ENCODE data around the gene TALDO1. TPM values are rescaled to one million over a fixed set of nuclear protein-coding genes. Genes with fewer than 3 reads are reported as not detected.

The TALDO1 gene
- total RNA-seq, 1 donor from 2014 or later, result 207 TPM

GRCh38 chr11:705646-706438, 41.4 kb upstream of the TALDO1 start, which contains the start of gene EPS8L2:
EPS8L2 (plus strand) TSS chr11:706231; CDS start chr11:709408, 3,177 bp downstream.
- Histone ChIP-seq H3K36me3 (ENCODE audit: control insufficient read depth, insufficient read depth, low read length) (no peaks in the 10 kb centered on the region), H3K4me3 (ENCODE audit: low read depth, low read length) (peak within 1 kb of the TSS; percentile 56), H3K27me3 (ENCODE audit: control insufficient read depth, insufficient read depth, low read length) (no peaks in the 10 kb centered on the region)
- TF ChIP-seq CTCF (IDR thresholded peaks at IDR 0.05; ENCODE audit: insufficient read depth, low read length, poor library complexity, severe bottlenecking), result no peak
- no peak for DNase-seq (ENCODE audit: low read depth)

DNA sequence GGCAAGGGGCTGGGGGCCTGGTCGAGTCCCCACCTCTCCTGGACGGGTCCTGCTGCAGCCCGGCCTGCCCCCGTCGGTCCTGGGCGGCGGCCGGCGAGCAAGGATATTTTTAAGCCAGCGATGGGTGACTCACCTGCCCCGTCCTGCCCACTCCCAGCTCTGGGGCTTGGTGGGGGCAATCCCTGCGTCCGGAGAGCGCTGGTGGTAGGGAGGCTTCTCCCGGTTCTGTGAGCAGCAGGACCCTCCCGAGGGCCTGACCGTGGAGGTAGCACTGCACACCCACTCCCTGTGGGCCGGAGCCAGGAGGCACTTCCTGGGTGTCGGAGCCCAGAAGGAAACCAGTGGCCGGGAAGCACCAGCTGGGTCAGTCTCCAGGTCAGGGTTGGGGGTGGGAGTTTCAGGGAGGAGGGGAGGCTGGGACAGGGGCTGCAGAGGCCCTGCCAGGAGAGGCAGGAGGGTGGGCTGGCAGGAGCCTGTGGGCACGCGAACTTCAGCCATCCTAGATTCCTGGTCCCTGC, 40.8 kb upstream of the TALDO1 start:
- Histone ChIP-seq H3K4me3 (ENCODE audit: low read depth, low read length) (peak overlapping the region; percentile 56), H3K36me3 (ENCODE audit: control insufficient read depth, insufficient read depth, low read length) (no peaks in the 10 kb centered on the region), H3K27me3 (ENCODE audit: control insufficient read depth, insufficient read depth, low read length) (no peaks in the 10 kb centered on the region)
- DNase-seq (ENCODE audit: low read depth), result no peak
- no peak for TF ChIP-seq CTCF (IDR thresholded peaks at IDR 0.05; ENCODE audit: insufficient read depth, low read length, poor library complexity, severe bottlenecking)

DNA sequence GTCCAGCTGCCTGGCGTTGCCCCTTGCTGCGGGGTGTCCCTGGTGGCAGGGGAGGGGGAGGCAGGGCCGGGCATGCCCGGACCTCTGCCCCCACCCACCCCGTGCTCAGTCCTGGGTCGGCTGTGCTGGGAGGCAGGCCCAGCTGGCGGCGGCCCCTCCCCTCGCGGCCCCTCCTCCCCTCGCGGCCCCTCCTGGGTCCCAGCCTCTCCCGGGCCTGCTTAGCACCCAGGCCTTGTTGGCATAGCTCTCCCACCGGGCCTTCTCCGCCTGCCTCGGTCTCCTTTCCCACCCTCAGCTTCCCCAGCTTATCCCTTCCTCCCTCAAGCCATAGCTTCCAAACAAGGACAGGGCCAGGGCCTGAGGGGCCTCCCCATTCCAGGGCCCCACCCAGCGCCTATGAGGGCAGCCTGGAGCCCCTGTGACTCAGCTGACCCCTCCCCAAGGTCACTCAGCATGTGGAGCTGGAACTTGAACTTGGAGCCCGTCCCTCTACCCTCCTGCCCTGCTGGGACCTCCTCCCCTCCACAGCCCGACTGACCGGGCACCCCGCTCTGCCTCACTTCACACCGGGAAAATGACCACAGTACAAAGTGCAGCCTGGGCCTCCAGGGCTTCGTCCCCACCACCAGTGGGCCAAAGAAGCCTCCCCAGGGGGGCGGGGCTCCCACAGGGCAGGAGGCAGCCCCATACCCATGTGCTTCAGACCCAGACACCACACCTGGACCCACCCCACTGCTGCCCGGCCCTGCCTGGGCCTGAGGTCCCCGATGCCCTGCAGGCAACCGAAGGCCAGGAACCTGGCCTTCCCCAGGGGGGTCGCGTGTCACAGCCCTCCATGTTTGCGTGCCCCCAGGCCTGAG, 40.1 kb upstream of the TALDO1 start:
- H3K27me3 ChIP-seq (ENCODE audit: control insufficient read depth, insufficient read depth, low read length), result no peaks in the 10 kb centered on the region
- DNase-seq (ENCODE audit: low read depth), result no peak
- TF ChIP-seq CTCF (IDR thresholded peaks at IDR 0.05; ENCODE audit: insufficient read depth, low read length, poor library complexity, severe bottlenecking), result peak; percentile 31
- H3K4me3 ChIP-seq (ENCODE audit: low read depth, low read length), result peak overlapping the region; percentile 56
- H3K36me3 ChIP-seq (ENCODE audit: control insufficient read depth, insufficient read depth, low read length), result no peaks in the 10 kb centered on the region

DNA sequence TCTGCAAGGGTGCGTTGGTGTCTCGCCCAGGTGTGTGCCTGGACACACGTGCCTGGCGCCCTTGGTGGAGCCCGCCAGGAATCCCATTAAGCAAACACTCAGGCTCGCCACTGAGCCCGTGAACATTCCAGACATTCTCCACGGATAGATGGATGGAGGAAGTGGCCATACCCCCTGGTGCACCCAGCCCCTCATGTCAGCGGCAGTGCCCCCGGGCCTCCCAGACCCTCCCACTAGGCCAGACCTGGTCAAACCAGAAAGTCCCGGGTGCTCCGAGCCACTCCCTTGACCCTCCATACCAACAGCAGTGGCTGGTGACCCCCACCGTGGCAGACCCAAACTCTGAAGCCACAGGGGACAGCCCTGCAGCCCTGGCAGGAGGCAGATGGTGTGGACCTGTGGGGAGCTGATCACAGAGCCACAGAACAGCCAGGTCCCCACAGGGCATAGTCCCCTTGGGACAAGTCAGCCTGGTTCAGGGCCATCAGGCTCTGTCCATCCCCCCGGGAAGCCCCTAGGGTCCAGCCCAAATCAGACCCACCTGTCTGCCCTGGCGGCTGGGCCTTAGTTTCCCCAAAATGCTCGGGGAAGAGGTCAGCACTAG, 39.3 kb upstream of the TALDO1 start:
- no peak for TF ChIP-seq CTCF (IDR thresholded peaks at IDR 0.05; ENCODE audit: insufficient read depth, low read length, poor library complexity, severe bottlenecking)
- Histone ChIP-seq H3K27me3 (ENCODE audit: control insufficient read depth, insufficient read depth, low read length) (no peaks in the 10 kb centered on the region), H3K4me3 (ENCODE audit: low read depth, low read length) (no peak overlapping the region), H3K36me3 (ENCODE audit: control insufficient read depth, insufficient read depth, low read length) (peaks cover under 1% of the 10 kb centered on the region)
- no peak for DNase-seq (ENCODE audit: low read depth)

DNA sequence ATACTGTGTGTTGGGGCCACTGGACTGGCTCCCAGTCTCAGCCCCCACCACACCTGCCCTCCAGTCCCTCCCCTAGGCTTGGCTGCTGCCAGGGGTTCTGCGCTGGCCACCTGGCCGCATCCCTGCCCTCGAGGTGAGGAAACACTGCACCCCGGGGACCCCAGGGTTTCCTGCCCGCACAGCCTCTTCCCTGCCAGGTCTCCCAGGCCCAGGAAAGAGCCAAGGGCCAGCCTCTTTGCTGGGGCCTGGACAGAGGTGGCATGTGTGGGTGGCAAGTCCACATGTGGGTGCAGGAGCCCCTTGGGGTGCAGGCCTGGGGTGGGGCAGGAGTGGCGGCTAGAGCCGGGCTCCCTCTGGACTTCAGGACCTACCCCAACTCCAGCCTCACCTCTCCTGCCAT, 38.8 kb upstream of the TALDO1 start:
- Histone ChIP-seq H3K36me3 (ENCODE audit: control insufficient read depth, insufficient read depth, low read length) (peaks cover 1% of the 10 kb centered on the region), H3K4me3 (ENCODE audit: low read depth, low read length) (no peak overlapping the region), H3K27me3 (ENCODE audit: control insufficient read depth, insufficient read depth, low read length) (no peaks in the 10 kb centered on the region)
- DNase-seq (ENCODE audit: low read depth), result no peak
- TF ChIP-seq CTCF (IDR thresholded peaks at IDR 0.05; ENCODE audit: insufficient read depth, low read length, poor library complexity, severe bottlenecking), result no peak

Measured in kidney epithelial cell (primary cell).